ENCODE data around the gene HOXA3.

HOXA3 gene

DNA sequence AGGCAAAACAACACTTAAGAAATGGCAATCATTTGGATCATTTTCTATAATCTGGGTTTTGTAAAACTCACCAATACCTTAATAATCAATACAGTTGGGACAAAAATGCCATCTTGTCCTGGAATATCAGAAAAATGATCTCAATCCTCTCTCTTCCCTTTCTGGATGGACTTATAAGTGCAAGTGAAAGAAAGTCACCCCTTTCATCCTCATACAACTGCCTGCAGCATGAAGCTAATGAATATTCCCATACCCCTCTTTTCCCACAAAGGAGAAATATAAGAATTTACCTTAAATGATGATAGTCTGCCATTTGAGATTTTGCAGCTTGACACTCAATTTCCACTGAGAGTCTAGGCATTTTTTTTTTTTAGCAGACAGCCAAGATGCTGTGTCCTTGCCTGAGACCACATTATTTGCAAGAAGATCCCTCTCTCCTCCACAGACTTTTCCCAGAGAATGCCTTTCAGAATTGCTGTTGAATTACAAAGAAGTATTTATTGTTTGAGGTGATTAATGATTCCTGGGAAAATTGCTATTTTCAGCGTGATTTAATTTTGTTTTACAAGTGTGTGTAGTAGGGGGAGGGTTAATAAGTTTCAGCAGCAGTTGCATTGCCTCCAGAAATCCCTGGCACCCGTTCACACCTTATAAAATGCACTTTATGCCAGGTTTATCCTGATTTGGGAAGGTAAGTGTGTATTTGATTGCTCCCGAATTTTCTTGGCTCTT, 25.6 kb downstream of the HOXA3 start:
- Mint-ChIP-seq H3K9me3 (no peaks in the 10 kb centered on the region), H3K4me1 (ENCODE audit: low read depth) (no peaks in the 10 kb centered on the region), H3K36me3 (ENCODE audit: low read depth) (no peaks in the 10 kb centered on the region), H3K27ac (no peak overlapping the region), H3K27me3 (peaks cover 37% of the 10 kb centered on the region), H3K4me3 (no peak overlapping the region)
- intact Hi-C loops (cut with micrococcal nuclease), result no loop called here

- intact Hi-C loops (cut with micrococcal nuclease), result no loop called here
- no peak overlapping the region for H3K27ac Mint-ChIP-seq
- H3K4me1 Mint-ChIP-seq (ENCODE audit: low read depth), result no peaks in the 10 kb centered on the region
- no peaks in the 10 kb centered on the region for H3K9me3 Mint-ChIP-seq
- H3K27me3 Mint-ChIP-seq, result peaks cover 37% of the 10 kb centered on the region
- no peak overlapping the region for H3K4me3 Mint-ChIP-seq
- no peaks in the 10 kb centered on the region for H3K36me3 Mint-ChIP-seq (ENCODE audit: low read depth)
Observed at GRCh38 chr7:27125986-27126394, 26.4 kb downstream of the HOXA3 start.

- no peak overlapping the region for H3K4me3 Mint-ChIP-seq
- H3K27me3 Mint-ChIP-seq, result peaks cover 37% of the 10 kb centered on the region
- H3K36me3 Mint-ChIP-seq (ENCODE audit: low read depth), result no peaks in the 10 kb centered on the region
- H3K4me1 Mint-ChIP-seq (ENCODE audit: low read depth), result no peaks in the 10 kb centered on the region
- no peaks in the 10 kb centered on the region for H3K9me3 Mint-ChIP-seq
- intact Hi-C loops (cut with micrococcal nuclease), result no loop called here
- H3K27ac Mint-ChIP-seq, result no peak overlapping the region
Observed at GRCh38 chr7:27124902-27125689, 27.3 kb downstream of the HOXA3 start.

DNA sequence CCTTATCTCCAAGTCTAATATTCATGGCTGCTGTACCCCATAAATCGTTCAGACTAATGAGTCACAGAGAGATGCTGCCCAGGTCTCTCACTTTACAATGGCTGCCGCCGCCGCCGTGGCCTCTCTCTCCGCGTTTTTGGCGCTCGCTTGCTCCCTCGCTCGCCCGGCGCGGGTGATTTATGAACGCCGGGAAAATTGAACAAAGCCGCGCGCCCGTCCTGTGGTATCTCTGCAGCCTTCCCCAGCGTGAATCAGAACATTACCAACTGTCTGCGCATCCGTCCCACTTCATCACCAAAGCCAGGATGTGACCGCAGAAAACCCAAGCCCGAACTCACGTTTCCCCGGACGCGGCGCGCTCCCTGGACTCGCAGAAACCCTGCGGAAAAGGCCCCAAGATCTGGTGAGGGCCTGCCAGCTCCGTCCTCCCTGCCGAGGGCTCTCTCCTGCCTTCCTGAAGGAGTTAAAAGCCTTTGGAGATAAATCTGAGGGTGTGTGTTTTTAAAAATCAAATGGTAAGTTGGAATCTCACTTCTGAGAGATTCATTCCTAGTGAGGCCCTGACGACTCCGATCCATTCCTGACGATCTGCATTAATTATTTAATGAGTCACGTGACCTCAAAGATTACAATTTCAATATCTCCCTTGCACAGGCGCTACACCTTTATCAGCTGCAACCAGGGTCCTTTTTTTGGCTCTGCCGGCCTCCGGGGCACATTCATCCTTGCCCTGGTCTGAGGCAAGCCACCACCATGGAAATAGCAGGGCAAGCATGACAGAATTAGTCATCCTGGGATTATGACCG, 28.1 kb downstream of the HOXA3 start:
- Mint-ChIP-seq H3K27me3 (peaks cover 36% of the 10 kb centered on the region), H3K27ac (no peak overlapping the region), H3K4me3 (no peak overlapping the region), H3K4me1 (ENCODE audit: low read depth) (no peaks in the 10 kb centered on the region), H3K9me3 (no peaks in the 10 kb centered on the region), H3K36me3 (ENCODE audit: low read depth) (no peaks in the 10 kb centered on the region)
- intact Hi-C loops (cut with micrococcal nuclease), result no loop called here

GRCh38 chr7:27123477-27124053, 28.8 kb downstream of the HOXA3 start:
- intact Hi-C loops (cut with micrococcal nuclease), result no loop called here
- H3K9me3 Mint-ChIP-seq, result no peaks in the 10 kb centered on the region
- H3K4me1 Mint-ChIP-seq (ENCODE audit: low read depth), result no peaks in the 10 kb centered on the region
- H3K27me3 Mint-ChIP-seq, result peaks cover 28% of the 10 kb centered on the region
- H3K36me3 Mint-ChIP-seq (ENCODE audit: low read depth), result no peaks in the 10 kb centered on the region
- H3K27ac Mint-ChIP-seq, result no peak overlapping the region
- H3K4me3 Mint-ChIP-seq, result no peak overlapping the region

DNA sequence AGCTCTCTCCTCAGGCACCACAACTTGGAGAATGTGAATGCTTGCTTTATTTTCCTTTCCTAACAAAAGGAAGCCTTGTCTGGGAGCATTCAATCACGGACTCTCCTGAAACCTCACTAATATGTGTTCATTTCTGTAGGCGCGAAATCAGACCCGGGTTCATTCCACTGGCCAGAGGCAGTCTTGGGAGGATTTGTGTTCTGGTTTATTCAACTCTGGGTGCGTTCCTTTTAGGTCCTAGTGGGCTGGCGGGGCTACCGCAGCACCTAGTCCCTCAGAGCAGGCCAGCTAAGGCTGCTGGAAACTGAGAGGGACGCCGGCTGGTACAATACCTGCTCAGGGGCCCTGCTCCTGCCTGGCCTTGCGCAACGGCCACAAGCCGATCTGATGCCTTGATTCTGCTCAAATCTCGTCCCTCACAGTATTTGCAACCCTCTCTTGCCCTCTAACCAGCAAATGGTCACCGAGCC, 29.3 kb downstream of the HOXA3 start:
- Mint-ChIP-seq H3K4me3 (no peak overlapping the region), H3K27ac (no peak overlapping the region), H3K9me3 (no peaks in the 10 kb centered on the region), H3K36me3 (ENCODE audit: low read depth) (no peaks in the 10 kb centered on the region), H3K27me3 (peaks cover 25% of the 10 kb centered on the region), H3K4me1 (ENCODE audit: low read depth) (no peaks in the 10 kb centered on the region)
- intact Hi-C loops (cut with micrococcal nuclease), result no loop called here

GRCh38 chr7:27122077-27122910, 30.1 kb downstream of the HOXA3 start:
- peaks cover 21% of the 10 kb centered on the region for H3K27me3 Mint-ChIP-seq
- H3K4me1 Mint-ChIP-seq (ENCODE audit: low read depth), result no peaks in the 10 kb centered on the region
- H3K27ac Mint-ChIP-seq, result no peak overlapping the region
- intact Hi-C loops (cut with micrococcal nuclease), result no loop called here
- no peak overlapping the region for H3K4me3 Mint-ChIP-seq
- no peaks in the 10 kb centered on the region for H3K36me3 Mint-ChIP-seq (ENCODE audit: low read depth)
- no peaks in the 10 kb centered on the region for H3K9me3 Mint-ChIP-seq

DNA sequence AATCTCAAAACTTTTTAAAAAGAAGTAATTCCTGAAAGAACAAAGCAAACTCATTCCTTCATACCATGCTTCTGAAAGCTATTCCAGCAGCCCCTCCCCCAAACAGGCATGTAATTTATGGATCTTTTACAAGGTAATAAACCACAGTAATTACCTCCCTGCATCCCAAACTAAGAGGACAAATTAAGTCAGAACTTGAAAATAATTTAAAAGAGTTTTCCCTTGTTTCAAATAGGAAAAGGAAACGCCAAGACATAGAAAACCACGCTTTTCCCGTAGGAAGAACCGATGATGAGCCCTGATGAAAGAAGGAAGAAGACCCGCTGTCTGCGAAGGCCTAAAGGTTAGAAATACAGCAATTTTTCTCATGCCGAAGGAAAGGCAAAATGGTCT, 30.7 kb downstream of the HOXA3 start:
- no peaks in the 10 kb centered on the region for H3K36me3 Mint-ChIP-seq (ENCODE audit: low read depth)
- no peaks in the 10 kb centered on the region for H3K4me1 Mint-ChIP-seq (ENCODE audit: low read depth)
- no peak overlapping the region for H3K4me3 Mint-ChIP-seq
- peaks cover 19% of the 10 kb centered on the region for H3K27me3 Mint-ChIP-seq
- intact Hi-C loops (cut with micrococcal nuclease), result no loop called here
- no peak overlapping the region for H3K27ac Mint-ChIP-seq
- no peaks in the 10 kb centered on the region for H3K9me3 Mint-ChIP-seq

- H3K4me1 Mint-ChIP-seq (ENCODE audit: low read depth), result no peaks in the 10 kb centered on the region
- no peak overlapping the region for H3K4me3 Mint-ChIP-seq
- intact Hi-C loops (cut with micrococcal nuclease), result no loop called here
- H3K27me3 Mint-ChIP-seq, result peaks cover 7% of the 10 kb centered on the region
- H3K36me3 Mint-ChIP-seq (ENCODE audit: low read depth), result no peaks in the 10 kb centered on the region
- H3K9me3 Mint-ChIP-seq, result no peaks in the 10 kb centered on the region
- H3K27ac Mint-ChIP-seq, result no peak overlapping the region
Observed at GRCh38 chr7:27119412-27119911, 32.9 kb downstream of the HOXA3 start.

DNA sequence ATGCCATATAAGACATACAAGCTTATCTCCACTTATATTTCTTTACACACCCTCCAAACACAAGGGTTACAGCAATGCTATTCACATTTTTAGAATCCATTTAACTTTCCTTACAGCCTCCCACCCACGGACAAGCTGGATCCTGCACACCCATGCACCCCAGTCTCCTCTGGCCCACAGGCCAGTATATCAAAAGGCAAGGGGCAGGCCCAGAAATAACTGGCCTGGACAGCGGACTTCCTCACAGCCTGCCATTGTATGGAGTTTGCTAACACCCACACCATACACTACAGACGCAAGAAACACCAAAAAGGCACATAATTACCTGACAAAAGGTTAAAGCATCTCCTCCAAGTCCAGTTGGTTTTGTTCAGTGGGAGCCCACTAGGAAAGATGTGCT, 33.8 kb downstream of the HOXA3 start:
- intact Hi-C loops (cut with micrococcal nuclease), result no loop called here
- Mint-ChIP-seq H3K27me3 (peaks cover 7% of the 10 kb centered on the region), H3K4me3 (no peak overlapping the region), H3K4me1 (ENCODE audit: low read depth) (no peaks in the 10 kb centered on the region), H3K36me3 (ENCODE audit: low read depth) (no peaks in the 10 kb centered on the region), H3K9me3 (no peaks in the 10 kb centered on the region), H3K27ac (no peak overlapping the region)

GRCh38 chr7:27117887-27118491, 34.4 kb downstream of the HOXA3 start:
- no peak overlapping the region for H3K4me3 Mint-ChIP-seq
- H3K4me1 Mint-ChIP-seq (ENCODE audit: low read depth), result no peaks in the 10 kb centered on the region
- no peak overlapping the region for H3K27ac Mint-ChIP-seq
- intact Hi-C loops (cut with micrococcal nuclease), result no loop called here
- H3K27me3 Mint-ChIP-seq, result peaks cover 10% of the 10 kb centered on the region
- H3K36me3 Mint-ChIP-seq (ENCODE audit: low read depth), result no peaks in the 10 kb centered on the region
- no peaks in the 10 kb centered on the region for H3K9me3 Mint-ChIP-seq

DNA sequence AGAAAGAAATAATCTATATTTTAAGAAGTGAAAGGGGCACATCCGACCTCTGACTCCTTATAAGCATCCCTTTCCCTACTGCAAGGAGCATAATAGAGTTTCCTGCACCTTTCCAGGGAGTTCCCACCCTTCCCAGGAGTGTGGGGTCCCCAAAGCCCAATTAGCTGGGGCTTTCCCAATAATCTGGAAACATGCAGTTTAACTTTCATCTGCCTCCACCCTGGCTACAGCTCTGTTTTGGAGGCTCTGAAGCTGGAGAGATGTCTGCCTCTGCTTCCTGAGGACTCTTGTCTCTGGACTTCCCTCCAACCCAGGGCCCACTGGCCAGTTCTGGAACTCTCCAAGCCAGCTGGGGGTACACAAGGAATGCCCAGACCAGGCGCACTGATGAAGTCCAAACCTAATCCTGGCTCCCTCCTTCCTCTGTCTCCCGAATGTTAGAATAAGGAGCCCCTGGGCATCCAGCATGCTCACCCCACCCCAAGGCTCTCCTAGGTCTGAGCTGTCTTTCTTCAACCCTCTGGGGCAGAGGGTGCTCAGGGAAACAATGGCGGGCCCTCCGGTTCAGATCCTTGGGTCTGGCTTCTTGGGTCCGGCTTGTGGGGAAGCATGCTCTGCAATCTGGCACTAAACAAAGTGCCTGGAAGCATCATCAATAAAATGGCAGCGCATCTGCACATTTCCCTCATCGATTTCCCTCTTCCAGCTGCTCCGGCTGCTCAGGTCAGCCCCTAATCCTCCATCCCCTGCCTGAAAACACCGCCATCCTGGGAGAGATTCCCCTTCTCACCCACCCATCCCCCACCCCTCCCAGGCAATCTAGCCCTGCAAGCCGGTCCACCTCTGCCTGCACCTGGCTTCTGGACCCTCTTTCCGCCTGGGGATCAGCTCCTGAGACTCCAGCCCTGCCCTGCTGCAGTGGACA, 35.2 kb downstream of the HOXA3 start:
- H3K27me3 Mint-ChIP-seq, result peaks cover 10% of the 10 kb centered on the region
- no peaks in the 10 kb centered on the region for H3K9me3 Mint-ChIP-seq
- H3K36me3 Mint-ChIP-seq (ENCODE audit: low read depth), result no peaks in the 10 kb centered on the region
- intact Hi-C loops (cut with micrococcal nuclease), result no loop called here
- no peak overlapping the region for H3K27ac Mint-ChIP-seq
- H3K4me3 Mint-ChIP-seq, result no peak overlapping the region
- no peaks in the 10 kb centered on the region for H3K4me1 Mint-ChIP-seq (ENCODE audit: low read depth)

Measured in dendritic cell treated with granulocyte-macrophage colony-stimulating factor and Interleukin-4, amounts not matched to agents 40 ng/mL and 50 ng/mL, for 4 days (primary cell).